ENCODE measurements around the gene AKR7A2. TPM values are rescaled to one million over a fixed set of nuclear protein-coding genes. Genes with fewer than 3 reads are reported as not detected.
A peak's percentile ranks its signal among the peaks of the same experiment; 100 is the strongest.

AKR7A2 gene
- total RNA-seq, 2 experiments from 2014 or later: 11.1 to 11.8 TPM

- Mint-ChIP-seq H3K4me3 (peak overlapping the region; percentile 71), H3K9me3 (no peaks in the 10 kb centered on the region), H3K27me3 (no peaks in the 10 kb centered on the region), H3K36me3 (ENCODE audit: low read depth) (peaks cover 47% of the 10 kb centered on the region), H3K27ac (no peak overlapping the region), H3K4me1 (ENCODE audit: low read depth) (peaks cover 35% of the 10 kb centered on the region)
- Histone ChIP-seq H3K27ac (ENCODE audit: low read depth in 1 of 2, low read length in 2 of 2) (no peak overlapping the region), H3K4me3 (ENCODE audit: low read length) (no peak overlapping the region), H3K36me3 (ENCODE audit: insufficient read depth, low read length) (peaks cover 43% of the 10 kb centered on the region), H3K4me1 (ENCODE audit: insufficient read depth, low read length) (peaks cover 33% of the 10 kb centered on the region), H3K9me3 (ENCODE audit: control insufficient read depth in 1 of 2, insufficient read depth in 1 of 2, low read length in 2 of 2) (peaks cover 0 to 4% of the 10 kb centered on the region in 2 experiments), H3K27me3 (ENCODE audit: control insufficient read depth in 1 of 2, insufficient read depth in 2 of 2, low read length in 2 of 2) (no peaks in the 10 kb centered on the region)
- CTCF ChIA-PET: no interaction called here
- intact Hi-C loops (cut with DNase I, micrococcal nuclease): no loop called here
- no peak for ATAC-seq (ENCODE audit: poor library complexity)
- no peak for TF ChIP-seq CTCF (IDR thresholded peaks at IDR 0.05)
- DNase-seq: no peak
- POLR2A ChIA-PET: interaction anchor here (0.8 kb wide), 1 partner anchor 130 kb away, joined by 3 read pairs; no protein-coding TSS in a partner anchor
Observed at GRCh38 chr1:19309123-19309813, 2.7 kb downstream of the AKR7A2 start.

GRCh38 chr1:19308509-19308907 is 3.4 kb downstream of the AKR7A2 start:
- CTCF ChIA-PET: no interaction called here
- H3K36me3 Mint-ChIP-seq (ENCODE audit: low read depth): peaks cover 55% of the 10 kb centered on the region
- H3K4me3 Mint-ChIP-seq: peak overlapping the region; percentile 71

GRCh38 chr1:19307794-19308508 is 4.0 kb downstream of the AKR7A2 start:
- peaks cover 27% of the 10 kb centered on the region for H3K4me1 Mint-ChIP-seq (ENCODE audit: low read depth)
- Histone ChIP-seq H3K27me3 (ENCODE audit: control insufficient read depth in 1 of 2, insufficient read depth in 2 of 2, low read length in 2 of 2) (no peaks in the 10 kb centered on the region), H3K36me3 (ENCODE audit: insufficient read depth, low read length) (peaks cover 50% of the 10 kb centered on the region), H3K9me3 (ENCODE audit: control insufficient read depth in 1 of 2, insufficient read depth in 1 of 2, low read length in 2 of 2) (peaks cover 0 to 4% of the 10 kb centered on the region in 2 experiments), H3K27ac (ENCODE audit: low read depth in 1 of 2, low read length in 2 of 2) (no peak overlapping the region), H3K4me3 (ENCODE audit: low read length) (no peak overlapping the region), H3K4me1 (ENCODE audit: insufficient read depth, low read length) (peaks cover 25% of the 10 kb centered on the region)
- intact Hi-C loops (cut with DNase I, micrococcal nuclease): no loop called here
- H3K27me3 Mint-ChIP-seq: no peaks in the 10 kb centered on the region
- peak overlapping the region; percentile 49 for H3K4me3 Mint-ChIP-seq
- ChIA-PET CTCF (no interaction called here), POLR2A (no interaction called here)
- H3K36me3 Mint-ChIP-seq (ENCODE audit: low read depth): peaks cover 59% of the 10 kb centered on the region
- H3K9me3 Mint-ChIP-seq: no peaks in the 10 kb centered on the region
- no peak for TF ChIP-seq CTCF (IDR thresholded peaks at IDR 0.05)
- H3K27ac Mint-ChIP-seq: no peak overlapping the region
- ATAC-seq (ENCODE audit: poor library complexity) (no peak), DNase-seq (no peak)

More at GRCh38 chr1:19308509-19308907, 3.4 kb downstream of the AKR7A2 start:
- peaks cover 31% of the 10 kb centered on the region for H3K4me1 ChIP-seq (ENCODE audit: insufficient read depth, low read length)
- no peaks in the 10 kb centered on the region for H3K9me3 Mint-ChIP-seq
- no peak overlapping the region for H3K27ac ChIP-seq (ENCODE audit: low read depth in 1 of 2, low read length in 2 of 2)
- H3K4me3 ChIP-seq (ENCODE audit: low read length): no peak overlapping the region
- no peak for TF ChIP-seq CTCF (IDR thresholded peaks at IDR 0.05)
- POLR2A ChIA-PET: no interaction called here
- H3K27me3 Mint-ChIP-seq: no peaks in the 10 kb centered on the region
- peaks cover 0 to 4% of the 10 kb centered on the region in 2 experiments for H3K9me3 ChIP-seq (ENCODE audit: control insufficient read depth in 1 of 2, insufficient read depth in 1 of 2, low read length in 2 of 2)
- DNase-seq (no peak), ATAC-seq (ENCODE audit: poor library complexity) (no peak)
- H3K36me3 ChIP-seq (ENCODE audit: insufficient read depth, low read length): peaks cover 45% of the 10 kb centered on the region
- no peak overlapping the region for H3K27ac Mint-ChIP-seq
- intact Hi-C loops (cut with DNase I, micrococcal nuclease): no loop called here
- no peaks in the 10 kb centered on the region for H3K27me3 ChIP-seq (ENCODE audit: control insufficient read depth in 1 of 2, insufficient read depth in 2 of 2, low read length in 2 of 2)
- H3K4me1 Mint-ChIP-seq (ENCODE audit: low read depth): peaks cover 33% of the 10 kb centered on the region
